ENCODE results near the gene FEV. TPM values are rescaled to one million over a fixed set of nuclear protein-coding genes. Genes with fewer than 3 reads are reported as not detected.

FEV gene
- total and polyA plus RNA-seq, 10 donors, result not detected

DNA sequence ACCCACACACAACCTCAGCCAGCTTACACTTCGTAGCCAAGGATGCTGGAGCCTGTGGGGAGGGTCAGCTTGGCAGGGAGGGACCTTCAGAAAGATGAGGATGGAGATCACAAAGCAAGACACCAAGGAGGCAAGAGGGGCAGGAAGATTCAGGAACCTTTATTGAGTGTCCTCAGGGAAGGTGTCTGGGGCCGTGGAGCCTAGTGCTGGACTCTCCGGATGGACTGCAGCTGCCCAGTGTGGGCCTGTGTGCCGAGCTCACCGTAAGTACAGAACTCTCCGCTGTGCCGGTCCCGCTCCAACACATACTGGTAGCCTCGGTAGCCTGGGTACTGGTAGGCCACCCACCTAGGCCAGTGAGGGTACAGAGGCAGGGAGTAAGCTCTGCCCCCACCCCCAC is 5.1 kb upstream of the FEV start:
- no peak overlapping the region for H3K4me3 ChIP-seq
- H3K36me3 ChIP-seq, result no peaks in the 10 kb centered on the region
- 12 to 24% (median 20%) methylated on average over 9 of the region's 9 CpGs for WGBS, 5 donors
- no peak for TF ChIP-seq POLR2AphosphoS5 (IDR thresholded peaks at IDR 0.05)
- TF ChIP-seq CTCF (IDR thresholded peaks at IDR 0.05 in 8 of 11, conservative IDR thresholded peaks at IDR 0.05 in 3 of 11), result no peak
- TF ChIP-seq POLR2A (IDR thresholded peaks at IDR 0.05), result no peak
- no peak overlapping the region for H3K27ac ChIP-seq
- peaks cover 20 to 100% (median 100%) of the 10 kb centered on the region in 7 donors for H3K27me3 ChIP-seq (replicated peaks in 1 of 7)
- peaks cover 11 to 33% (median 23%) of the 10 kb centered on the region in 6 donors for H3K4me1 ChIP-seq
- peak; percentile 58 for DNase-seq
- intact Hi-C loops (cut with DNase I; ENCODE audit: low total_unique reads), result no loop called here
- no peaks in the 10 kb centered on the region for H3K9me3 ChIP-seq

DNA sequence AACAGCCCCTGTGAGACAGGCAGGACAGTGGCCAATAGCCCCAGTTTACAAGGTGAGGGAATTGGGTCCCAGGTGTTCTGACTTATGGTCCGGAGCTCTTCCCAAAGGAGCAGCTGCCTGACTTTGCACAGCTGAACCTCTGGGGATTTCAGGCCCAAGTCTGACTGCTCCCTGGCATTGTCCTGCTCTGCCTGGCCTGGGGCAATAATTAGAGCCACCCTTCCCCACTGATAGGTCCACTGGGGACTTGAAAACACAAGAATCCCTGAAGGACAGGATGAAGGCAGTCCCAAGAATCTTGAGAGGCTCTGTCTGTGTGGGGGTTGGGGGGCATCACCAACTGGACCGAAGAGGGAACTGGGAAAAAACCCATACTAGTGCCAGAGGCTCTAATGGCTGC is 3.7 kb upstream of the FEV start:
- peak; percentile 33 for DNase-seq
- WGBS, 5 donors, result 36 to 52% (median 50%) methylated on average over 2 of the region's 2 CpGs

DNA sequence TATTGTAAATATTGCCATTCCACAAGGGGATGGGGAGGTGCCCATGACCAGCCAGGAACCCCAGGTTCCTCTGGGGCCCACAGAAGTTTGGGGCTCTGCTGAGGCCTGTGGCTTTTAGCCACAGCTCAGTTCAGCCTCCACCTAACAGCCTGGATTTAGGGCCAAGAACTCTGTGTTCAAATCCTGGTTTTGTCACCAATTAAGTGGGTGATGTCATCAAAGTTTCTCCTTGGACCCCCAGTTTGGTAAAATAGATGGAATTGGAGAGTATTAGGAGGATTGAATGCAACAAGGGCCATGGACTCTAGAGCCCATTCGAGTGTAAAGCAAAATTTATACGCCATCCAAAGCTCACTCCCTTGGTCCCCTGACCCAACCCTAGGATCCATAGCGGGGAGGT is 3.2 kb upstream of the FEV start:
- DNase-seq, result peak; percentile 4
- Histone ChIP-seq H3K27ac (no peak overlapping the region), H3K36me3 (no peaks in the 10 kb centered on the region), H3K4me3 (no peak overlapping the region), H3K27me3 (replicated peaks in 1 of 7) (peaks cover 15 to 100% (median 100%) of the 10 kb centered on the region in 7 donors), H3K9me3 (no peaks in the 10 kb centered on the region), H3K4me1 (peaks cover 11 to 38% (median 28%) of the 10 kb centered on the region in 6 donors)
- intact Hi-C loops (cut with DNase I; ENCODE audit: low total_unique reads), result no loop called here
- TF ChIP-seq CTCF (IDR thresholded peaks at IDR 0.05 in 8 of 11, conservative IDR thresholded peaks at IDR 0.05 in 3 of 11), result no peak
- no peak for TF ChIP-seq POLR2AphosphoS5 (IDR thresholded peaks at IDR 0.05)
- no peak for TF ChIP-seq POLR2A (IDR thresholded peaks at IDR 0.05)
- whole genome bisulfite sequencing, 5 donors, result 40 to 51% (median 48%) methylated on average over 3 of the region's 3 CpGs

More for the DNA sequence above, 3.7 kb upstream of the FEV start:
- intact Hi-C loops (cut with DNase I; ENCODE audit: low total_unique reads), result no loop called here
- Histone ChIP-seq H3K27ac (no peak overlapping the region), H3K4me3 (no peak overlapping the region), H3K9me3 (no peaks in the 10 kb centered on the region), H3K36me3 (no peaks in the 10 kb centered on the region), H3K27me3 (replicated peaks in 1 of 7) (peaks cover 20 to 100% (median 100%) of the 10 kb centered on the region in 7 donors), H3K4me1 (peaks cover 16 to 39% (median 31%) of the 10 kb centered on the region in 6 donors)
- no peak for TF ChIP-seq POLR2AphosphoS5 (IDR thresholded peaks at IDR 0.05)
- no peak for TF ChIP-seq POLR2A (IDR thresholded peaks at IDR 0.05)
- TF ChIP-seq CTCF (IDR thresholded peaks at IDR 0.05 in 8 of 11, conservative IDR thresholded peaks at IDR 0.05 in 3 of 11), result no peak

GRCh38 chr2:218986148-218986761 is 1.3 kb upstream of the FEV start:
- no peaks in the 10 kb centered on the region for H3K9me3 ChIP-seq
- intact Hi-C loops (cut with DNase I; ENCODE audit: low total_unique reads), result no loop called here
- WGBS, 5 donors, result 33 to 71% (median 49%) methylated on average over 4 of the region's 4 CpGs
- H3K4me1 ChIP-seq, result peaks cover 20 to 46% (median 38%) of the 10 kb centered on the region in 6 donors
- DNase-seq, result no peak
- H3K4me3 ChIP-seq, result no peak overlapping the region
- H3K27me3 ChIP-seq (replicated peaks in 1 of 7), result peaks cover 17 to 100% (median 100%) of the 10 kb centered on the region in 7 donors
- H3K36me3 ChIP-seq, result no peaks in the 10 kb centered on the region
- TF ChIP-seq POLR2AphosphoS5 (IDR thresholded peaks at IDR 0.05) (no peak), POLR2A (IDR thresholded peaks at IDR 0.05) (no peak), CTCF (IDR thresholded peaks at IDR 0.05 in 8 of 11, conservative IDR thresholded peaks at IDR 0.05 in 3 of 11) (no peak)
- no peak overlapping the region for H3K27ac ChIP-seq
